Activated gamma-delta T cell treated with anti-CD3 and anti-CD28 coated beads, Interleukin-2, amount 50 U/mL, for 16 hours (primary cell): ENCODE results near the gene TMCO5A.

Source experiments
- DNase-seq: peaks from one replicate; pipeline ENCODE4 v3.0.0-alpha.2; 2020; ENCODE audit warnings: low read depth

Gene TMCO5A

GRCh38 chr15:37973856-37974255 lies 39.4 kb downstream of the TMCO5A start:
- DNase-seq, result no peak

DNA sequence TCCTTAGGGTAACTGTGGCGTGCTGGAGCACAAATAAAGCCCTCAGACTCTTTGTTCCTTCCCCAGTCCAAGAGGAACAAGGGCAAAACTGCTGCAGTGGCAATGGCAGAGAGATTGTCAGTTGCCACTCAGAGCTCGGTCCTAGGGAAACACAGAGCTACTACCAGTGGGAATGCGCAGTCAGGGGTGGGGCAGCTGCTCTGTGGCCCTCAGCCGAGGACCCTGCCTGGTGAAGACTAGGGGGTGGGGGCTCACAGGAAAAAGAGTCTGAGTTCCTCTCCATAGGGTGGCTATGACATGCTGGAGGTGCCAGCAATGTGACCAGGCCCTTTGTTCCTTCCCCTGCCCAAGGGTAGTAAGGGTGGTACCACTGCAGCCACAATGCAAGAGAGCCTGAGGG lies 43.8 kb downstream of the TMCO5A start:
- no peak for DNase-seq

GRCh38 chr15:37979671-37980409 lies 45.4 kb downstream of the TMCO5A start:
- DNase-seq, result no peak

GRCh38 chr15:37981201-37981600 lies 46.8 kb downstream of the TMCO5A start:
- no peak for DNase-seq

GRCh38 chr15:37981775-37982174 lies 47.3 kb downstream of the TMCO5A start:
- DNase-seq, result no peak

DNA sequence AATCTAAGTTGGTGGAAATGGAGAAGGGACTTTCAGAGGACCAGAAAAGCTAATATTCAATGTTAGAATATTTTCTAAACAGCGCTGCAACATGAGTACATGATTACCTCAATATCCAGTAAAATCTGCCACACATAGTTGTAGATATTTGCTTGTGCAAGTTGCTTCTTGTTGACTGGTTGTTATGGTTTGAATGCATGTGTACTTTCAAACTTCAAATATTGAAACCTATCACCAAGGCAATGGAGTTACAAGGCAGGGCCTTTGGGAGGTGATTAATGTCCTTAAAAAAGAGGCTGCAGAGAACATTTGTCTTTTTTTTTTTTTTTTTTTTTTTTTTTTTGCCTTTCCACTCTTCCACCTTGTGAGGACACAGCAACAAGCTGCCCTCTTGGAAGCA lies 49.9 kb downstream of the TMCO5A start:
- no peak for DNase-seq

DNA sequence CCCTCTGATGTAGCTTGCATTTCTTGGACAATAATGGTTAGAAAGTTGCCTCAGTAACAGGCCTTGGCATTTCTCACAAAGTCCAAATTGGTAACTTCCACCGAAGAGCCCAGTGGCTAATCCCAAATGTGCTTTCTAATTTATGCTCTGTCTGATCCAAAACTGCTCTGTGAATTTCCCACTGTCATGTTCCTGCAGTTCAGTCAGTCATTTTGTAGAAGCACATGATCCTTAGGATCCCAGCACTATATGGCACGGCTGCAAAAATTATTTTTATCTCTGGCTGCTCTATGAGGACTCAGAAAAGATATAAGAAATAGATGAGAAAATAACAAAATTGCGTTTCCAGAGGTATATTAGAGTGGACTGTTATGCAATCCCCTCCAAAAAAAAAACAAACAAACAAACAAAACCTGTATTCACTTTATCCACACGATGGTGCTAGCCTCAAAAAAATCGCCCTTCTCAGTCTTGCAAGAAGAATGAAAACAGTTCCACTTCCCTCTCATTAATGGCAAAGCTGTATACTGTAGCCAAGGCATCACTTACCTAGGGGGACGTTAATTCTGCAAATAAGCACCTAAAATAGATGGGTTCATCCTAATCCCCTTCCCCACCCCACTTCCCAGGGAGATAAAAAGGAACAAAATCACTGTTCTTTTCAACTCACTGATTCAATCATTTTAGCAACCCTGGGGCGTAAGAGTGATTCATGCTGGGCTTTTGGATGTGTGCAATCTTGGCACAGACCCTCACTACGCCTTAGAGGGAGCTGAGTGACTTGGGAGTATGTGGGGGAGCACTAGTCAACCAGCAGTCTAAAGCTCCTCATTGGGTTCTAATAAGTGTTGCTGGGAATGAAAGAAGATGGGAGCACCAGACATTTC lies 61.3 kb downstream of the TMCO5A start:
- DNase-seq, result no peak
